MCF 10A (cell line): ENCODE measurements around the gene GAPDHS. TPM values are rescaled to one million over a fixed set of nuclear protein-coding genes. Genes with fewer than 3 reads are reported as not detected.

Experiments
- BruUV-seq: library from RNA; stranded (reverse); fragments of 400-500 nt; replicated peaks from 2 replicates; lab custom pipeline; 2021; lab: Mats Ljungman, UMichigan
- CTCF ChIA-PET: fragments of 300-600 bp; sonication (Branson Sonifier 250); formaldehyde crosslinking; extraction: SDS; loops from one replicate; lab custom pipeline; 2021; ENCODE audit warnings: antibody characterized with exemption, inconsistent platforms; lab: Yijun Ruan, JAX
- POLR2A ChIA-PET: fragments of 300-600, 350-650 bp; sonication (Branson Sonifier 250); formaldehyde crosslinking; extraction: SDS; loops from one replicate; lab custom pipeline; 2020; ENCODE audit warnings: antibody characterized with exemption, inconsistent platforms; lab: Yijun Ruan, JAX
- DNase-seq: peaks from one replicate; pipeline ENCODE4 v3.0.0-alpha.2; 2018; ENCODE audit not compliant: unreplicated experiment
- H3K27ac Mint-ChIP-seq: one replicate; pipeline ENCODE4 v1.8.0; 2022; ENCODE audit warnings: mild to moderate bottlenecking, low read depth, mixed read lengths; ENCODE audit not compliant: unreplicated experiment
- H3K27me3 Mint-ChIP-seq: one replicate; pipeline ENCODE4 v1.8.0; 2022; ENCODE audit warnings: mixed read lengths; ENCODE audit not compliant: insufficient read depth, unreplicated experiment
- H3K36me3 Mint-ChIP-seq: one replicate; pipeline ENCODE4 v1.8.0; 2022; ENCODE audit warnings: mild to moderate bottlenecking, moderate library complexity, mixed read lengths; ENCODE audit not compliant: insufficient read depth, unreplicated experiment
- H3K4me1 Mint-ChIP-seq: one replicate; pipeline ENCODE4 v1.8.0; 2022; ENCODE audit warnings: mixed read lengths; ENCODE audit not compliant: insufficient read depth, unreplicated experiment
- H3K4me3 Mint-ChIP-seq: one replicate; pipeline ENCODE4 v1.8.0; 2022; ENCODE audit warnings: mild to moderate bottlenecking, moderate library complexity, mixed read lengths; ENCODE audit not compliant: unreplicated experiment
- H3K9me3 Mint-ChIP-seq: one replicate; pipeline ENCODE4 v1.8.0; 2022; ENCODE audit warnings: mixed read lengths; ENCODE audit not compliant: unreplicated experiment
- intact Hi-C: fragments of 100-400 bp; cut with micrococcal nuclease; formaldehyde crosslinking; loops from 2 replicates; pipeline ENCODE4 v1.14.1; 2022
- total RNA-seq: library from RNA; stranded (reverse); gene quantifications from 2 replicates; pipeline ENCODE4 v1.2.3, GENCODE V29; 2022
- TF ChIP-seq, protein P1 (sequence below): fragments of 200-600 bp; IDR thresholded peaks from one replicate; pipeline ENCODE4 v1.8.0; 2022; ENCODE audit warnings: antibody characterized with exemption, mild to moderate bottlenecking; ENCODE audit not compliant: unreplicated experiment

The GAPDHS gene
- total RNA-seq, 1 experiment from 2014 or later, result not detected

DNA sequence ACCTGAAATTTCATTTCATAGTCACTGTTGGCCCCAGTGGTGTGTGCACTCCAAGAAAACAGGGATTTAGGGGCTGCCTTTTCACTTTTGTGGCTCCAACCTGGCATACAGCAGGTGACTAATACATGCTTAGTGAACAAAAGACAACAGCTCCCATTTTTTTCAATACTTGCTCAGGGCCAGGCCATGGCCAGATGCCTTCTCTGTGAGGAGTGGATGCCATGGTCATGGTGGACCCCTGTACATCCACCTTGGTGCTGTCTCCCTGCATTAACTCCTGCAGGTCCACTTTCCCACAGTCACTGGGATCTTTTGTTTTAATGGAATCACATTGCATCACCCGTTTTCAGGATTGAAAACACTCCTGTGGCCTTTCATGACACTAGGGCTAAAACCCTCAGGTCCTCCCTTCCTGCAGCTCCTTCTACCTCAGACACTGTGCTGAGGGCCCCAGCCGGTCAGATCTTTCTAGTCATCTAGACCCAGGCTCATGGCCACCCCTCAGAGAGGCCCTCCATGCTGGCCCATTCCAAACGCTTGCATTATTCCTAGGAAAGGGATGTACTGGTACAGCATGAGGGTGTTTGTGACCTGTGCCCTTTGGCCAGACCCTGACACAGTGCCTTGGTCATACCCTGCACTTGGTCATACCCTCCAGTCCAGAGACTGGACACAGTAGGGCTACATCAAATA, 11.0 kb downstream of the GAPDHS start:
- CTCF ChIA-PET, result interaction anchor here (0.5 kb wide), 1 partner anchor 149 kb away, joined by 4 read pairs; no protein-coding TSS in a partner anchor
- POLR2A ChIA-PET, result interaction anchor here (0.5 to 1.3 kb wide), 9 partner anchors 8 to 174 kb away, joined by 3 to 5 read pairs (median 4); no protein-coding TSS in a partner anchor

DNA sequence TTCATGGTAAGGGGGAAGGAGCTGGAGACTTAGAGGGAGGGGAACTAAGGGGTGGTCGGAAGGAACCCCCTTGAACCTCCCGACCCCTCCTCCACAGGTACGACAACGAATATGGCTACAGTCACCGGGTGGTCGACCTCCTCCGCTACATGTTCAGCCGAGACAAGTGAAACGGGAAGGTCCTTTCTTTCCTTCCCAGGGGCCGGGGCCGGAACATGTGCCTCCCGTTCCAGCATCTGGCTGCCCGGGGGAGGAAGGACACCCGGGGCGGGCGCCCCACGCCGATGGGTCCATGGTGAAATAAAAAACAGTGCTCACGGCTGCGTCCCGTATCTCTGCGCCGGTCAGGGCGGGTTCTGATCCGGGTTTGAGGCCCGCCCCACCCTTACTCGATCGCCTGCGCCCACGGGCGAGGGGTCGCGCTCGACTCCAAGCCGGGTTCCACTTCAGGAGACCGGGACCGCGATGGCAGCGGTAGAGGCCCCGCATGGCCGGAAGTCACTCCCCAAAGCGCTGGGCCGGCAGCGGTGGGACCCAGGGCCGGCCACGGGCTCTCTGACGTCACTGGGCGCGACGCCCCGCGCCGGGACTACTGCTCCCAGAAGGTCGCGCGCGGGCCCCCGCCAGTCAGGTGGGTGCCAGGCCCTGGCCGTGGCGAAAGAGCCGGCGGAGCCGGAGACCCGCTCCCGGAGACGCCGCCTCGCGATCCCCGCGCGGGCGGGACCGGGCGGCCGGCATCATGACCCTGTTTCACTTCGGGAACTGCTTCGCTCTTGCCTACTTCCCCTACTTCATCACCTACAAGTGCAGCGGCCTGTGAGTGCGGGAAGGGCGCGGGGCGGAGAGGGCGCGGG, 12.0 kb downstream of the GAPDHS start, which contains the start of gene TMEM147:
TMEM147 (plus strand) TSS at position 626 of the 854 bp plus-strand sequence; CDS start at position 740, 114 bp downstream.
- peaks cover 34% of the 10 kb centered on the region for H3K4me1 Mint-ChIP-seq
- peak within 1 kb of the TSS; percentile 92 for H3K27ac Mint-ChIP-seq
- POLR2A ChIA-PET, result interaction anchor here (0.6 to 1.3 kb wide), 5 partner anchors 15 to 173 kb away, joined by 3 to 5 read pairs (median 4); no protein-coding TSS in a partner anchor
- no peaks in the 10 kb centered on the region for H3K9me3 Mint-ChIP-seq
- intact Hi-C loops, result loop anchor here (1.0 to 5.0 kb wide), 3 partner anchors 26 to 82 kb away; partner anchors contain the start of gene RBM42
- no peaks in the 10 kb centered on the region for H3K27me3 Mint-ChIP-seq
- H3K36me3 Mint-ChIP-seq, result peaks cover 9% of the 10 kb centered on the region
- BruUV-seq, result TSS peak; percentile 75
- TF ChIP-seq, protein P1, sequence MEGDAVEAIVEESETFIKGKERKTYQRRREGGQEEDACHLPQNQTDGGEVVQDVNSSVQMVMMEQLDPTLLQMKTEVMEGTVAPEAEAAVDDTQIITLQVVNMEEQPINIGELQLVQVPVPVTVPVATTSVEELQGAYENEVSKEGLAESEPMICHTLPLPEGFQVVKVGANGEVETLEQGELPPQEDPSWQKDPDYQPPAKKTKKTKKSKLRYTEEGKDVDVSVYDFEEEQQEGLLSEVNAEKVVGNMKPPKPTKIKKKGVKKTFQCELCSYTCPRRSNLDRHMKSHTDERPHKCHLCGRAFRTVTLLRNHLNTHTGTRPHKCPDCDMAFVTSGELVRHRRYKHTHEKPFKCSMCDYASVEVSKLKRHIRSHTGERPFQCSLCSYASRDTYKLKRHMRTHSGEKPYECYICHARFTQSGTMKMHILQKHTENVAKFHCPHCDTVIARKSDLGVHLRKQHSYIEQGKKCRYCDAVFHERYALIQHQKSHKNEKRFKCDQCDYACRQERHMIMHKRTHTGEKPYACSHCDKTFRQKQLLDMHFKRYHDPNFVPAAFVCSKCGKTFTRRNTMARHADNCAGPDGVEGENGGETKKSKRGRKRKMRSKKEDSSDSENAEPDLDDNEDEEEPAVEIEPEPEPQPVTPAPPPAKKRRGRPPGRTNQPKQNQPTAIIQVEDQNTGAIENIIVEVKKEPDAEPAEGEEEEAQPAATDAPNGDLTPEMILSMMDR, result no peak
- H3K4me3 Mint-ChIP-seq, result peak within 1 kb of the TSS; percentile 89
- CTCF ChIA-PET, result no interaction called here
- DNase-seq, result peak; percentile 90

More for the DNA sequence above, 11.0 kb downstream of the GAPDHS start:
- Mint-ChIP-seq H3K27me3 (no peaks in the 10 kb centered on the region), H3K4me1 (peaks cover 31% of the 10 kb centered on the region), H3K4me3 (peak overlapping the region; percentile 89), H3K9me3 (no peaks in the 10 kb centered on the region), H3K36me3 (peaks cover 9% of the 10 kb centered on the region), H3K27ac (peak overlapping the region; percentile 92)
- intact Hi-C loops, result loop anchor here (2.0 kb wide), 1 partner anchor 25 kb away; no protein-coding TSS in a partner anchor
- no TSS peak for BruUV-seq
- TF ChIP-seq, protein P1, result no peak
- no peak for DNase-seq

DNA sequence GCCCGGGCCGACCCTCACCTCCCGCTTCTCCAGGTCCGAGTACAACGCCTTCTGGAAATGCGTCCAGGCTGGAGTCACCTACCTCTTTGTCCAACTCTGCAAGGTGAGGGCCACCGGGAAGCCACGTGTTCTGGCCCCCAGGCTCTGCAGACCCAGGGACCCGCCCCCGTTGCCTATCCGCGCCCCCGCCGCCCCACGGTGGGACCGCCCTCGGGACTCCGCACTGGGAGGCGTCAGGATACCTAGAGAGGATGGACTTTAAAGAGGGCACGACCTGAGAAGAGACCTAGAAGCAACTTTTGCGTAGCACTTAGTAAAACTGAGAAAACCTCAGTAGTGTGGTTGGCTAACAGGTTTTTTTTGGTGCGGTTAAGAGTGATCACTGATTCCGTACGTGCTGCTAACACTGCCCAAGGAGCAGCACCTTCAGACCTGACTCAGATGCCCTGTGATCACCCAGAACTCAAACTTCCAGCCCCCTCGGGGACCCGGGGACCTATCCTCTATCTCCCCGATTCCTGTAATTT, 12.7 kb downstream of the GAPDHS start:
- Mint-ChIP-seq H3K9me3 (no peaks in the 10 kb centered on the region), H3K4me1 (peaks cover 34% of the 10 kb centered on the region), H3K27ac (peak overlapping the region; percentile 92), H3K36me3 (peaks cover 4% of the 10 kb centered on the region), H3K4me3 (peak overlapping the region; percentile 89), H3K27me3 (no peaks in the 10 kb centered on the region)
- TF ChIP-seq, protein P1, result no peak
- intact Hi-C loops, result loop anchor here (1.0 to 5.0 kb wide), 3 partner anchors 27 to 81 kb away; partner anchors contain the start of gene RBM42
- no TSS peak for BruUV-seq
- peak; percentile 46 for DNase-seq
- CTCF ChIA-PET, result interaction anchor here (1.0 kb wide), 1 partner anchor 35 kb away, joined by 4 read pairs; no protein-coding TSS in a partner anchor
- POLR2A ChIA-PET, result no interaction called here
